NCI-H526 treated with DMSO at 0.1 percent for 48 hours (cell line): Measurements from ENCODE around the gene GAB2.

Source experiments
- DNase-seq: peaks from one replicate; lab custom pipeline; 2025; lab: John Stamatoyannopoulos, UW

GAB2 gene

GRCh38 chr11:78203184-78203583, 214.4 kb downstream of the GAB2 start:
- no peak for DNase-seq

GRCh38 chr11:78202733-78203167, 214.9 kb downstream of the GAB2 start:
- no peak for DNase-seq

DNA sequence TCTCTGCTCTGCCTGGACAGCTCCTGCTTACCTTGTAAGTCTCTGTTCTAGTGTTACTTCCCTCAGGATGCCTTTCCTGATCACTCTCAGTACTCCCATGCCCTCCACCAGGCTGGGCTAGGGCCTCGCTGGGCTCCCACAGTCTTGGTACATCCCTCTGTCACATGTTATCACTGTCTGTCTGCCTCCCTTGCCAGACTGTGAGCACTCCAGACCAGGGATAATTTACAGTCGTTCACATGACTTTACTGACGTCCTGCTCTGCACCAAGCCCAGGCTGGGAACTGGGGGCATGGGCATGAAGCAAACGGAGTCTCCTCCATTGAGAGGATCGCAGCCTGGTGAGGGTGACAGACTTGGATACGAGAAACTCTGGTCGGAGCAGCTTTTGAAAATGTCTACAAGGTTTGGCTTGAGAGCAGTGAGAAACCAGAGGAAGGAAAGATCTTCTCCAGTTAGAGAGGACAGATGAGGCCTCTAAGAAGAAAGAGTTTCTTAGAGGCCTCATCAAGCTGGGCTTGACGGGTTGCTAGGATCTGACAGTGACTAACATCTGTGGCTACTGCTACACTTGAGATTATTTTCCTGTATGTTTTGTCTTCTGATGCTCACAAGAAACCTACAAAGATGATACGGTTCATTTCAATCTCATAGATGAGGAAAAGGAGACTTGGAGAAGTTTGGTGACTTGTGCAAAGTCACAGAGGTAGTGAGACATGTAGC, 216.4 kb downstream of the GAB2 start:
- DNase-seq: no peak

- DNase-seq: no peak
These were observed 217.1 kb downstream of the GAB2 start for GRCh38 chr11:78200553-78200952.

- DNase-seq: no peak
These were observed 217.6 kb downstream of the GAB2 start for GRCh38 chr11:78200061-78200460.

DNA sequence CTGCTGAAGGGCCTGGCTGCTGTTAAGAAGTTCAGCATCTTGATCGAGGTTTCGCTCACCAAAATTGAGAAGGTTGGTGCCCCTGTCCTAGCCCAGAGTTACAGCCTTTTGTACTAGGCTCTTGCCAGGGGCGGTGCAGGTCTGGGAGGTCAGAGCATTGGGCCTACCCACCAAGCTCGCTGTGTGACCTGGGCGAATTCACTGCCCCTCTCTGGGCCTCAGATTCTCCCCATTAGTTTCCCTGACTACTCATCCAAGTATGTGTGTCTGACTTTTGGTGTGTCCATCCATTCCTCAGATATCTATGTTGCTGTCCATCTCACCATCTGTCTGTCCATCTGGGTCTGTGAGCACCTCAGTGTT, 218.0 kb downstream of the GAB2 start:
- no peak for DNase-seq

GRCh38 chr11:78199015-78199652, 218.5 kb downstream of the GAB2 start:
- DNase-seq: no peak

DNA sequence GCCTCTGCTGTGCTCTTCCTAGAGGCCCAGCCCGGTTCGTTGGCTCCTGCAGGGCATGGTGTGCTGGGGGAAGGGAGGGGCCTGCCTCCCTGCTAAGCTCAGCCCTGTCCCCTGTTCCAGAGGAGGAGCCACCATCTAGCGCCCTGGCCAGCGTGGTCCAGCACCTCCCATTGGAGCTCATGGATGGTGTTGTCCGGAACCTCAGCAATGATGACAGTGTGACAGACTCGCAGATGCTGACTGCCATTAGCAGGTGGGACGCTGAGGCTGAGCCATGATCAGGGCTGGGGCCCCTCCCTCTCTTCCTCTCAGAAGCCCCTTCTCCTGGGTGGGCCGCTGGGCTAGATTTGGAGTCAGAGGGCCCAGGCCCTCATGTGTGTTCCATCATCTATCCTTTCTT, 219.8 kb downstream of the GAB2 start:
- DNase-seq: no peak

DNA sequence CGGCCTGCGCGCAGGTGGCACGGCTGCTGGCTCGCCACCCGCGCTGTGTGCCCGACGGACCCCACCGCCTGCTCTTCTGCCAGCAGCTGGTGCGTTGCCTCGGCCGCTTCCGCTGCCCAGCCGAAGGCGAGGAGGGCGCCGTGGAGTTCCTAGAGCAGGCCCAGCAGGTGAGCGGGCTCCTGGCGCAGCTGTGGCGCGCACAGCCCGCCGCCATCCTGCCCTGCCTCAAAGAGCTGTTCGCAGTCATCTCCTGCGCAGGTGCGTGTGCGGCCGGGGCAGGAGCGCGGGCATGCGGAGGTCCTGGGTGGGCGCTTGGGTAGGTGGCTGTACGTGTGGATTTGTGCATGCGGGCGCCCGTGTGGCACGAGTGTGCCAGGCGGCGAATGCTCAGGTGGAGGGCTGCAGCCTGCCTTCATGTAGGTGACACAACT, 220.9 kb downstream of the GAB2 start:
- no peak for DNase-seq

- no peak for DNase-seq
These were observed 221.6 kb downstream of the GAB2 start for GRCh38 chr11:78195917-78196560.

DNA sequence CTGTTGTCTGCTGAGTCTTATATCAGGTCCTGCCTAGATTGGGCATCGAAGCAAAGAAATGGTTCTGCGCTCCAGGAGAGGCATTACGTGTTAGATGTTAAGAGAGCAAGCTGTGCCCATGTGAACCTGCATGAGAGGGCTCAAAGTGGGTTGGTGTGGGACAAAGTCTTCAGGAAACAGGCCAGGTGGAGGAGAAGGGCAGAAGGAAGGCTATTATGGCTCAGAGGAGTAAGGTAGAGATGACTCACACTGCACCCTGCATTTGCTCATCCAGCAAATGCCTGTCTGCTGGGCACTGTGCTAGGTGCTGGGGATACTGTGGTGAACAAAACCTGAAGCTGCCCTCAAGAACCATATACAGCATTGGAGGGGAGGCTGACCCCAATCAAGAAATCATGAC, 223.1 kb downstream of the GAB2 start:
- DNase-seq: no peak

- DNase-seq: no peak
These were observed 223.8 kb downstream of the GAB2 start for GRCh38 chr11:78193806-78194205.

DNA sequence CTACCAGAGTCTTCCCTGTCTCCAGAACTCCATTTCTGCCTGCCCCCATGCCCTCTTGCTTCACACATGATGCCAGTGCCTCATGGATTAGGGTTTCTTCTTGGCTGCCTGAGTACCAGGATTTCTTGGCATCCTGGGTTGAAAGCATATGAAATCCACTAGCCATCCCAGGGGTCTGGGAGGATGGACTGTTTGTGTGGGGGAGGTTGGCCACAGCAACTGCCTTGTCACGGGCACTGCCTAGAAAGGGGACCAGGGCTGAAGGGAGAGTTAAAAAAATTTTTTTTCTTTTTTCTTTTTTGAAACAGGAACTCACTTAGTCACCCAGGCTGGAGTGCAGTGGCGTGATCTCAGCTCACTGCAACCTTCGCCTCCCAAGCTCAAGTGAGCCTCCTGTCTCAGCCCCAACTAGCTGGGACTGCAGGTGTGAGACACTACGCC, 224.7 kb downstream of the GAB2 start:
- DNase-seq: no peak

- DNase-seq: no peak
These were observed 225.3 kb downstream of the GAB2 start for GRCh38 chr11:78192223-78192719.

DNA sequence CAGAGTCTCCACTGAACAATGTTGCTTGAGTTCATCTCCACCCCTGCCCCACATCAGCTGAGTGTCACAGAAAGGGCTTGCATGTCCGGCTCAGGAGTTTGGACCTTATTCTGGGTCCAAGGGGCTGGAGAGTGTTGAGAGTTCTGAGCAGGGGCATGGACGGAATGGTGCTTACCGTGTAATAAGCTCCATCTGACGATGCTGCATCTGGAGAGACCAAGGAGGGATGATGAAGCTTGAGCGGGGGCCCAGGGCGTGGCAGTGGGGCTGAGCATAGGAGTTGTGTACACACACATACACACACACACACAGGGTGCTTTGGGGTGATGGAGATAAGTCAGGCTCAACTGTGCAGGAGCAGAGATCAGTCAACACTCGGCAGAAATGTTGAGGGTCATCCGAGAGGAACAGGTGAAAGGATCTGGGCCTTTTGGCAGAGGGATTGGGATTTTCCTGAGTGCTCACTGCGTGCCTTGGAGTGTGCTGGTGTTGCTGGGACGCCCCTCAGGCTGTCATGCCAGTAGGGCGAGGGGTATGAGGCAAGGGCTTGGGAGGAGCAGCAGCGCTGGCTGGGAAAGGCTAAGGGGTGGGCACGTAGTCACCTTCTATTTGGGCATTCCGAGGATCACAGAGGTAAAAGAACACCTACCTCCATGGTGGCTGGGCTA, 226.6 kb downstream of the GAB2 start:
- no peak for DNase-seq

- no peak for DNase-seq
These were observed 227.2 kb downstream of the GAB2 start for GRCh38 chr11:78190374-78190773.

- no peak for DNase-seq
These were observed 227.8 kb downstream of the GAB2 start for GRCh38 chr11:78189851-78190250.

DNA sequence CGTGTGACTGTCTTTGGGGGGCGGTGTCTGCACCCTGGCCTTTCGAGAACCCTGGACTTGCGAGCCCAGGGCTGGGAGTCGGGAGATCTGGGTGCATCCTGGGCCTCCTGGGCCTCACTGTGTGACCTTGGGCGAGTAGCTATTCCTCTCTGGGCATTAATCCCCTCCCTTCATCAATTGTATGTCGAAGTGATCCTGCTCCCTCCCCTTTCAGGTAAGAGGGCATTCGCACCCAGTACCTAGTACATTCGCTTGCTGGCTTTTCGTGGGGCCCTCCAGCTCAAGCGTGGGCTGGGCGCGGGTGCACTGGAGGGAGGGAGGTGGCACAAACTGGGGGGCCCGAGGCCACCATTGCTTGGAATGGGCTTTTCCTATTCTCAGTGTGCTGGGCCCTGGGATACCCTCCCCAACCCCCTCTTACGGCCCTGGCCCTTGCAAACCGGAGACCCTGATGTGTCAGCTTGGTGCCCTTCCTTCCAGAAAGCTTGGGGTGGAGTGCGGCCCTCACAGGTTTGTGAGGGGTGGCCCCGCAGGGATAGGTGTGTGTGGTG, 228.4 kb downstream of the GAB2 start:
- no peak for DNase-seq

GRCh38 chr11:78188286-78189173, 229.1 kb downstream of the GAB2 start, which contains the start of the genes KCTD21 and USP35:
Gene KCTD21 (minus strand): TSS chr11:78188626. CDS start chr11:78174554, 14,072 bp downstream.
Gene USP35 (plus strand): TSS chr11:78188919. CDS start chr11:78196246, 7,327 bp downstream.
- peak; percentile 97 for DNase-seq

GRCh38 chr11:78187366-78188285, 230.0 kb downstream of the GAB2 start:
- DNase-seq: no peak
